Measurements from ENCODE around the gene MMP25. TPM values are rescaled to one million over a fixed set of nuclear protein-coding genes. Genes with fewer than 3 reads are reported as not detected.
"Not testable (repeated sequence)": the region's sequence is repeated elsewhere in the genome, so short reads cannot be mapped to it uniquely, and the experiment has no call there.

Gene MMP25
- total RNA-seq, 1 donor from 2014 or later = 0.13 TPM

DNA sequence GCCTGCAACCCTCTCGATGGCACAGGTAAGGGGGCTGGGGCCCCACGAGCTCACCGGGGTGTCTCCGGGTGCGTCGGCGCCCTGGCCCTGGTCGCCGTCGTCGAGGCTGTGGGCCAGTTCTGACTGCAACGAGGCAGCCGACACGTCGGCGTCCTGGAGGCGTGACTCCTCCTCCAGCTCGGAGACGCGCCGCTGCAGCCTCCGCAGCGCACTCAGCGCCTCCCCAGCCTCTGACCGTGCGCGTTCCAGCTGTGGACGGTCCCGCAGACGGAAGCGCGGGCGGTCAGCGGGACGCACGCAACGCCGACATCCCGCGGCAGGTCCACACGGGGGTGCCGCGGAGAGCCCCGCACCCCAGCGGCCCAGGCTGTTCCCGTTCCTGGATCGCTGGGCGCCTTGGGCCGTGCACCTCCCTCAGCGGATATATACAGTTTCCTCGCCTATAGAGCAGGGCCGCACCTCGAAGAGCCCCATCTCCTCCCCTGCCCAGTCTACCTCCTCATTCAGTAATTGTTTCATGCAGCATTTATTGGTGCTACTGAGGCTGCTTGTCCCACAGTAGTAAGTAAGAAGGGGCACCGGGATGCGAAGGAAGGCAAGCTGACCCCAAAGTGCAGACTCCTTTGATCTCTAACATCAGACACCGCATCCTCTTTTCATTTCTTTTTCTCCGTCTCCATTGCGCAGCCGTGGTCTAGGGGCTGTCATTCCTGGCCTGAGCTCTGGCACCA is 16.7 kb upstream of the MMP25 start:
- no peak for DNase-seq (ENCODE audit: low read depth in 2 of 2)

- DNase-seq (ENCODE audit: low read depth in 2 of 2) = no peak
Observed at GRCh38 chr16:3030222-3031212, 15.8 kb upstream of the MMP25 start.

DNA sequence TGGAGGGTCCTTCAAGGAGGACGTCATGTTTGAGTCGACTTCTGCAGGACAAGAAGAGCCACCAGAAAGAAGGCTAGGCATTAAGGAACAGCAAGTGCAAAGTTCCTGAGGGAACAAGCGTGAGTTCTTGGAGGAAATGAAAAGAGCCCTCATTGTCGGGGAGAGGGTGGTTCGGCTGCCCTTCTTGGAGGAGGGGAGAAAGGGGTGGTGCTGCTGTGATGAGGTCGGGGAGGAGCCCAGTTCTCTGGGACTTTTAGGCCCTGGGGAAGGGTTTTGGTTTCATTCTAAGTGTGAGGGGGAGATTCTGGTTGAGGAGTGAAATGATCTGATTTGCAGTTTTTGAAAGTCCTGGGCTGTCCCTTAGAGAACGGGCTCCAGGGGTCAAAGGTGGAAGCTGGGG is 13.7 kb upstream of the MMP25 start:
- DNase-seq (ENCODE audit: low read depth in 2 of 2) = no peak

DNA sequence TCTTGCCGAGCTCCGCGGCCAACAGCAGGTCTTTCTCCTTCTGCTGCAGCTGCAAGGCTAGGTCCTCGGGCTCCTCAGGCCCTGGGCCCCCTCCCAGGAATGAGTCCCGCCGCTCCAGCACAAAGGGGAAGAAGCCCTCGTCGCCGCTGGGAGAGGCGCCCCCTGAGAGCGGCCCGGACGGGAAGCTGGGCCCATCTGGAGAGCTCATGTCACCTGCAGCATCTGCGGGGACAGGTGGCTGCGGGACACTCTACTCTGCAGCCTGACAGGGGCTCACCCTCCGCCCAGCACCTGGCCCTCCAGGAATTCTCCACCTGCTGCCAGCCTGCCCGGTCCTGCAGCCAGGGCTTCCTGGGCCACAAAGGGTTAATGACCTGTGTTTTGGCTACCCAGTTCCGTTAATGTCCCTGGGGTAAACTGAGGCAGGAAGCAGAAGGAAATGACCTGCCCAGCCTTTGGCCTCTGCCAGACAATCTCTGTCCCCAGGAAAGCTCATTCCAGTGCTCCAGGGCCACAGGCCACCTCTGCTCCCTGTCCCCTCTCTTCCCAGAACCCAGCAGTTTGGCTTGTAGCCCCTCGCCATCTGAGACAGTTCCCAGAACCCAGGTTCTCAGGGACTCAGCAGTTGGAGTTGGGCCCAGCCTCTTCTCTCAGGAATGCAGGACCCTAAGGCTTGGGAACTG is 10.9 kb upstream of the MMP25 start:
- no peak for DNase-seq (ENCODE audit: low read depth in 2 of 2)

DNA sequence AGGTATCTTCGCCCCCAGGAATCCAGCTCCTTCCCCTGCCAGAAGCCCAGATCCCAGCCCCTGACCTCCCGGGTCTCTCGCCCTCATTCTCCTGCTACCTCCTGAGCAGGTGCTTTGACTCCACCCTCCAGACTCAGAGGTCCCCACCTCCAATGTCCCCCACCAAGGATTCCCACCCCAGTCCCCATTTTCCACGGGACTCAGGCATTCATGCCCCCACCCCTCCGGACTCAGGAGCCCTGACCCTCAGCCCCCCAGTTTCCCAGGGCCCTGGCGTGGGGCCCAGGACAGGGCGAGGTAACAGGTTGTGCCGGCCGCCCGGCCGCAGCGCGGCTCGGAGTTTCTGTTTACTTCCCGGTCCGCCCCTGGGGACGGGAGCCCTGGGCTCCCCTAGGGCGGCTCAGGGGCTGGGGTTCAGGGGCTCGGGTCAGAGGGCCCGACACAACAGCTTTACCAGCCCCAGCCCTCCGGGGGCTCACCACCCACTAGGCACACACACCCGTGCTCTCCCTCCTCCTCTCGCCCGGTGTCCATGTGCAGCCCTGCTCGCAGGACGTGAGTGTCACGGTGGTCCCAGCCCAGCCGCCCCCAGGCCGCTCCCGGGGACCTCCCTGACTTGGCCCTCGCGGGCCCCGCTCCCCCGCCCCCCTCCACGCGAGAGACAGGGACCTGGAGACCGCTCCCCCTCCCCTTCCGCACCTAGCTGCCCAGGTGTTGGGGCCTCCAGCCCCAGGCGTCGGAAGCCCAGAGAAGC is 10.2 kb upstream of the MMP25 start:
- DNase-seq (ENCODE audit: low read depth in 2 of 2) = no peak

GRCh38 chr16:3036726-3037315 is 9.5 kb upstream of the MMP25 start, which contains the start of gene BICDL2:
BICDL2 (minus strand) TSS chr16:3036944; CDS start chr16:3035496, 1,448 bp downstream.
- no peak for DNase-seq (ENCODE audit: low read depth in 2 of 2)

- DNase-seq (ENCODE audit: low read depth in 2 of 2) = no peak
Observed at GRCh38 chr16:3038256-3038655, 8.1 kb upstream of the MMP25 start.

- no peak for DNase-seq (ENCODE audit: low read depth in 2 of 2)
Observed at GRCh38 chr16:3038896-3039295, 7.5 kb upstream of the MMP25 start.

- no peak for DNase-seq (ENCODE audit: low read depth in 2 of 2)
Observed at GRCh38 chr16:3042376-3042775, 4.0 kb upstream of the MMP25 start.

GRCh38 chr16:3044708-3045107 is 1.7 kb upstream of the MMP25 start:
- no peak for DNase-seq (ENCODE audit: low read depth in 2 of 2)

GRCh38 chr16:3046641-3047386 is 453 bp downstream of the MMP25 start:
- DNase-seq (ENCODE audit: low read depth in 2 of 2) = no peak

DNA sequence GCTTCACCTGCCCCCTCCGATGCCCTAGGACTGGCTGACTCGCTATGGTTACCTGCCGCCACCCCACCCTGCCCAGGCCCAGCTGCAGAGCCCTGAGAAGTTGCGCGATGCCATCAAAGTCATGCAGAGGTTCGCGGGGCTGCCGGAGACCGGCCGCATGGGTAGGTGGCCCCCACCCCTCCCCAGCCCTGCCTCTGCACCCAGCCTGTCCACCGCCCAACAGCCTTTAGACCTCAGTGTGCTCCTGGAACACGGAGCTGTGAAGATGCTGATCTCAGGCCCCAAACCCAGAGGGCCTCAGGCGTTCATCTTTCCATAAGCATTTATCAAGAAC is 993 bp downstream of the MMP25 start:
- DNase-seq (ENCODE audit: low read depth in 2 of 2) = no peak

DNA sequence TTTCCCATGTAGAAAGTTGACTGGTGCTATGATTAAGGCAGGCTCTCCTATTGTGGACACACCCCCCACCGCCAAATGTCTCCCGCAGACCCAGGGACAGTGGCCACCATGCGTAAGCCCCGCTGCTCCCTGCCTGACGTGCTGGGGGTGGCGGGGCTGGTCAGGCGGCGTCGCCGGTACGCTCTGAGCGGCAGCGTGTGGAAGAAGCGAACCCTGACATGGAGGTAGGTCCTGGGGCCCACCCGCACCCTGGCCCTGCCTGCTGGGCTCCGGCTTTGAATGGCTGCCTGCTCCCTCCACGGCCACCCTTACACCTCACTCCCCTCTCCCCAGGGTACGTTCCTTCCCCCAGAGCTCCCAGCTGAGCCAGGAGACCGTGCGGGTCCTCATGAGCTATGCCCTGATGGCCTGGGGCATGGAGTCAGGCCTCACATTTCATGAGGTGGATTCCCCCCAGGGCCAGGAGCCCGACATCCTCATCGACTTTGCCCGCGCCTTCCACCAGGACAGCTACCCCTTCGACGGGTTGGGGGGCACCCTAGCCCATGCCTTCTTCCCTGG is 3.6 kb downstream of the MMP25 start:
- no peak for DNase-seq (ENCODE audit: low read depth in 2 of 2)

DNA sequence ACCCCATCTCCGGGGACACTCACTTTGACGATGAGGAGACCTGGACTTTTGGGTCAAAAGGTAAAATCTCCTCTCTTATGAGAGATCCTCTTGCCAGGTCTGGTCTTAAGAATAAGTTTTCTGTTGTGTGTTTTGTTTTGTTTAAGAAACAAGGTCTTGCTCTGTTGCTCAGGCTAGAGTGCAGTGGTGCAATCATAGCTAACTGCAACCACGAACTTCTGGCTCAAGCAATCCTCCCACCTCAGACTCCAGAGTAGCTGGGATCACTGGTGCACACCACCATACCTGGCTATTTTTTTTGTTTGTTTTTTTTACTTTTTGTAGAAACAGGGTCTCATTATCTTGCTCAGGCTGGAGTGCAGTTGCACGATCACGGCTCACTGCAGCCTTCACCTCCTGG is 4.1 kb downstream of the MMP25 start:
- no peak for DNase-seq (ENCODE audit: low read depth in 2 of 2)

DNA sequence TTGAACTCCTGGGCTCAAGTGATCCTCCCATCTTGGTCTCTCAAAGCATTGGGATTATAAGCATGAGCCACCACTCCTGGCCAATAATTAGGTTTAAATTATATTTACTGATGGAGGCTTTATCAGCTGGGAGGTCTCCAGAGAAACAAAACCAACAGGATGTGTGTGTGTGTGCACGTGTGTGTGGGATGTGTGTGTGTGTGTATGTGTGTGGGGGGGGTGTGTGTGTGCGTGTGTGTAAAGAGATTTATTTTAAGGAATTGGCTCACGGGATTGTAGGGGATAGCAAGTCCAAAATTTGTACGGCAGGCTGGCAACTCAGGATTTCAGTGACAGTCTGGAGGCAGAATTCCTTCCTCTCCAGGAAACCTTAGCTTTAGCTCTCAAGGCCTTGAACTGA is 4.6 kb downstream of the MMP25 start:
- DNase-seq (ENCODE audit: low read depth in 2 of 2) = no peak

- no peak for DNase-seq (ENCODE audit: low read depth in 2 of 2)
Observed at GRCh38 chr16:3051494-3051893, 5.1 kb downstream of the MMP25 start.

DNA sequence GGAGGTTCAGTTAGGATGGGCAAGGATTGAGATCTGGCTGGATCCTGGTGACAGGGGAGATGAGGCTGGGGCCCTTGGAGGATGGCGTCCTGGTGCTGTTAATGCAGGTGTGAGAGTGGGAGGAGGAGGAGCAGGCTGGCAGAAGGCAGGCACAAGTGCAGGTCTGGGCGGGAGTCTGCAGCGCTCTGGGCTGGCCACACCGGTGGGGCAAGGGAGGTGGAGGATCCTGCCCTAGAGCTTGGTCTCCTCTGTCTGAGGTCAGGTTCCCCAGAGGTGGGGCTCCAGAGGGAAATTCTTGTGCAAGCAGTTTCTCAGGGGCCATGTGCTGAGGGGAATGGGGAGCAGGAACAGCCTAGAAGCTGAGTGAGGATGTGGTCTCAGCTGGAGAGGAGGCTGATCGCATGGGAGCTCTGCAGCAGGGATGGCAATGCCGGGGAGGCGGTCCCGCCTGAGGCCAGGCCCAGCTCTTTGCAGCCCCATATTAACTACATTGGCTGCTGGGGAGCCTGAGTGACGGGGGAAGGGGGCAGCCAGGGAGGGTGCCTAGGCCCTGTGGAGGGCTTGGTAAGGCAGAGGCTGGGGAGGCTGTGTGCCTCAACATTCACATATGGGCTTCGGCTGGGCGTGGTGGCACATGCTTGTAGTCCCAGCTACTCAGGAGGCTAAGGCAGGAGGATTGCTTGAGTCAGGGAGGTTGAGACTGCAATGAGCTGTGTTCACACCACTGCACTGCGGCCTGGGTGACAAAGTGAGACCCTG is 6.4 kb downstream of the MMP25 start:
- not testable (repeated sequence) for DNase-seq (ENCODE audit: low read depth in 2 of 2)

DNA sequence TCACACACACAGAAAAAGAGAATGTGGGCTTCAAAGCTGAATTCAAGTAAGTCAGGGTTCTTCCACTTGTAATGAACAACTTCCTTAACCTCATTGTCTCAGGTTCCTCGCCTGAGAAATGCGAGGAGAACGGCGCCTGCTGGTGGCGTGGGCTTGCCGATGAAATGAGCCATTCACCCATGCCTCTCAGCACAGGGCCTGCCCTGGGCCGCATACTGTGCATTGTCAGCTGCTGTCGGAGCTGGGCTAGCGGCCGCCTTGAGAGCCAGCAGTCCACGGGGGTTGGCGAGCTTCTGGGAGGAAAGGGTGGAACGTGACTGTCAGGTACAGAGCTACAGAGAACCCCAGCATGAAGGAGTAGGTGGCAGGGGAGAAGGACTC is 7.0 kb downstream of the MMP25 start:
- DNase-seq (ENCODE audit: low read depth in 2 of 2) = not testable (repeated sequence)

Measured in dermis microvascular lymphatic vessel endothelial cell (primary cell).